Fibroblast of villous mesenchyme (primary cell): Measurements from ENCODE around the gene CDHR1. TPM values are rescaled to one million over a fixed set of nuclear protein-coding genes. Genes with fewer than 3 reads are reported as not detected.

Experiments
- DNase-seq: peaks from one replicate; pipeline ENCODE4 v3.0.0-alpha.2; 2010; ENCODE audit warnings: low read depth
- H3K4me3 ChIP-seq: 2 replicates; pipeline ENCODE4 v1.5.1; 2011; ENCODE audit warnings: low read depth, mild to moderate bottlenecking, low read length
- CTCF ChIP-seq: IDR thresholded peaks from 2 replicates; pipeline ENCODE4 v1.5.1; 2012; ENCODE audit warnings: low read depth, mild to moderate bottlenecking, low read length; ENCODE audit not compliant: insufficient read depth
- total RNA-seq: library from RNA; depleted of rRNA; stranded (reverse); fragments of >200 nt; gene quantifications from 2 replicates; pipeline ENCODE4 v1.2.3, GENCODE V29; 2012

CDHR1 gene
- total RNA-seq, 1 donor, result 0.43 TPM

GRCh38 chr10:84243759-84244158, 49.4 kb downstream of the CDHR1 start:
- DNase-seq, result no peak

GRCh38 chr10:84244651-84245270, 50.4 kb downstream of the CDHR1 start, which contains the start of gene RGR:
RGR (plus strand) TSS chr10:84245053; CDS start chr10:84245091, 38 bp downstream.
- no peak within 1 kb of the TSS for H3K4me3 ChIP-seq
- no peak for TF ChIP-seq CTCF
- DNase-seq, result no peak

More at GRCh38 chr10:84243759-84244158, 49.4 kb downstream of the CDHR1 start:
- TF ChIP-seq CTCF, result no peak
- H3K4me3 ChIP-seq, result no peak overlapping the region

- no peak overlapping the region for H3K4me3 ChIP-seq
- TF ChIP-seq CTCF, result no peak
- DNase-seq, result no peak
Measured at GRCh38 chr10:84247496-84247895, 53.2 kb downstream of the CDHR1 start.

GRCh38 chr10:84248794-84249193, 54.5 kb downstream of the CDHR1 start:
- no peak for TF ChIP-seq CTCF
- H3K4me3 ChIP-seq, result no peak overlapping the region
- DNase-seq, result no peak

GRCh38 chr10:84254552-84255478, 60.5 kb downstream of the CDHR1 start:
- DNase-seq, result no peak
- no peak overlapping the region for H3K4me3 ChIP-seq
- TF ChIP-seq CTCF, result no peak

GRCh38 chr10:84256510-84257342, 62.4 kb downstream of the CDHR1 start:
- H3K4me3 ChIP-seq, result no peak overlapping the region
- DNase-seq, result peak; percentile 34
- peak; percentile 68 for TF ChIP-seq CTCF
